Bronchial epithelial cell (primary cell): ENCODE results near the gene CNDP1. TPM values are rescaled to one million over a fixed set of nuclear protein-coding genes. Genes with fewer than 3 reads are reported as not detected.

Source experiments
- DNase-seq: peaks from one replicate; pipeline ENCODE4 v3.0.0-alpha.2; 2010; ENCODE audit warnings: low read depth
- FAIRE-seq: peaks from 2 replicates; lab custom pipeline; 2011; peaks lifted over from hg19 to GRCh38; lab: Jason Lieb, UNC
- H3K27me3 ChIP-seq: 2 replicates; pipeline ENCODE4 v1.5.1; 2011; ENCODE audit warnings: low read length; ENCODE audit not compliant: control insufficient read depth, insufficient read depth
- H3K36me3 ChIP-seq: 2 replicates; pipeline ENCODE4 v1.5.1; 2011; ENCODE audit warnings: low read length; ENCODE audit not compliant: control insufficient read depth, insufficient read depth
- H3K4me3 ChIP-seq: 2 replicates; pipeline ENCODE4 v1.5.1; 2011; ENCODE audit warnings: mild to moderate bottlenecking, low read depth, low read length, control low read depth
- total RNA-seq: library from RNA; depleted of rRNA; stranded (reverse); fragments of >200 nt; gene quantifications from 2 replicates; pipeline ENCODE4 v1.2.1, GENCODE V29; 2014
- TF ChIP-seq, protein P1 (sequence below): IDR thresholded peaks from 2 replicates; pipeline ENCODE4 v1.5.1; 2011; ENCODE audit warnings: mild to moderate bottlenecking, moderate library complexity, low read length, control low read depth, inconsistent platforms; ENCODE audit not compliant: insufficient read depth, severe bottlenecking

Gene CNDP1
- total RNA-seq, 1 donor from 2014 or later: not detected

- TF ChIP-seq, protein P1, sequence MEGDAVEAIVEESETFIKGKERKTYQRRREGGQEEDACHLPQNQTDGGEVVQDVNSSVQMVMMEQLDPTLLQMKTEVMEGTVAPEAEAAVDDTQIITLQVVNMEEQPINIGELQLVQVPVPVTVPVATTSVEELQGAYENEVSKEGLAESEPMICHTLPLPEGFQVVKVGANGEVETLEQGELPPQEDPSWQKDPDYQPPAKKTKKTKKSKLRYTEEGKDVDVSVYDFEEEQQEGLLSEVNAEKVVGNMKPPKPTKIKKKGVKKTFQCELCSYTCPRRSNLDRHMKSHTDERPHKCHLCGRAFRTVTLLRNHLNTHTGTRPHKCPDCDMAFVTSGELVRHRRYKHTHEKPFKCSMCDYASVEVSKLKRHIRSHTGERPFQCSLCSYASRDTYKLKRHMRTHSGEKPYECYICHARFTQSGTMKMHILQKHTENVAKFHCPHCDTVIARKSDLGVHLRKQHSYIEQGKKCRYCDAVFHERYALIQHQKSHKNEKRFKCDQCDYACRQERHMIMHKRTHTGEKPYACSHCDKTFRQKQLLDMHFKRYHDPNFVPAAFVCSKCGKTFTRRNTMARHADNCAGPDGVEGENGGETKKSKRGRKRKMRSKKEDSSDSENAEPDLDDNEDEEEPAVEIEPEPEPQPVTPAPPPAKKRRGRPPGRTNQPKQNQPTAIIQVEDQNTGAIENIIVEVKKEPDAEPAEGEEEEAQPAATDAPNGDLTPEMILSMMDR: no peak
- FAIRE-seq (no peak), DNase-seq (no peak)
- no peaks in the 10 kb centered on the region for H3K27me3 ChIP-seq
- no peaks in the 10 kb centered on the region for H3K36me3 ChIP-seq
- H3K4me3 ChIP-seq: no peak overlapping the region
Measured at GRCh38 chr18:74613381-74613780, 79.1 kb downstream of the CNDP1 start.

GRCh38 chr18:74616494-74616893 lies 82.2 kb downstream of the CNDP1 start:
- TF ChIP-seq, protein P1: no peak
- no peak overlapping the region for H3K4me3 ChIP-seq
- DNase-seq (peak; percentile 72), FAIRE-seq (no peak)
- H3K27me3 ChIP-seq: no peaks in the 10 kb centered on the region
- H3K36me3 ChIP-seq: no peaks in the 10 kb centered on the region

- no peak overlapping the region for H3K4me3 ChIP-seq
- H3K27me3 ChIP-seq: no peaks in the 10 kb centered on the region
- H3K36me3 ChIP-seq: no peaks in the 10 kb centered on the region
- DNase-seq: no peak
- no peak for FAIRE-seq
- TF ChIP-seq, protein P1: no peak
Measured at GRCh38 chr18:74617486-74617885, 83.2 kb downstream of the CNDP1 start.

DNA sequence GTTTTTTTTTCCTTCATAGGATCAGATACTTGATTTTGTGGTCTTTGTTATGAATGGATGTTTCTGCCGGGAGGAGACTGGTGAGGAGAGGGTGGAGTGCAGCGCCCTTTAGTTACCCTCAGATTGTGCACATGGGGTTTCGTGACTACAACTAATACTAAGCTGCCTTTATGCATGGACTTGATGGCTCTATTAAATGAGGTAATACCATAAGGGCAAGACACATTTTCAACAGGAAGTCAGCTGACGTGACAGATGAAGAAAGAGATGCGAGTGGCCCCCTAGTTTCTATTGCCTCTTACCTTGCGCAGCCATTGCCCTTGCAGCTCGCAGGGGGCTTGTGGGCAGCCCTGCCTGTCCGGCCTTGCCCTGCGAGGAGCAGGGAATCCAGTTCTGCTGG lies 87.8 kb downstream of the CNDP1 start:
- DNase-seq: no peak
- H3K4me3 ChIP-seq: no peak overlapping the region
- TF ChIP-seq, protein P1: no peak
- H3K27me3 ChIP-seq: no peaks in the 10 kb centered on the region
- FAIRE-seq: peak; percentile 82
- no peaks in the 10 kb centered on the region for H3K36me3 ChIP-seq

DNA sequence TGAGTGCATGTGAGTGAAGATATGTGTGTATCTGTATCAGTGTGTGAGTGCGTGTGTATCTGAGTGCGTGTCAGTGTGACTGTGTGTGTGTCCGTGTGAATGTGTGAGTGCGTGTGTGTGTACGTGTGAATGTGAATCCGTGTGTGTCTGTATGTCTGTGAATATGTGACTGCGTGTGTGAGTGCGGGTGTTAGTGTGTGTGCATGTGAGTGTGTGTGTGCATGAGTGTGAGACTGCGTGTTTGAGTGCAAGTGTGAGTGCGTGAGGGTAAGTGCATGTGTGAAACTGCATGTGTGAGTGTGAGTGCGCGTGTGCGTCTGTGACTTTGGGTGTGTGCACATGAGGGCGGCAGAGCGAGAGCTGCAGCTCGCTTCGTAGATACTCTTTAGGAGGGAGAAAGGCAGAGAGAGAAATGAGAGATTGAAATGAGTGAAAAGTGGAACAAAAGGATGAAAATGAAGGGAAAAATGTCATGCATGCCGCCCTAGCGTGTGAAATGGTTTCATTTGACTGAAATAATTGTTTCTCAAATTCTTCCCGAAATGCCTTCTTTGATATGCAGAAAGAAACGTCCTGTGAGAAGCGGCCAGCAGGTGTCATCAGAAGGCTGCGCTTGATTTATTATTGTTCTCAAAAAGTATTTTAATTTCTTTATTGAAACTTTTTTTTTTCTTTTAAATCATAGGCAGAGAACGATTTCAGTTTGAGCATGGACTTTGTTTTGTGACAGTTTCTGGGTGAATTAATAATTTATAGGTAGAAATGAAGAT lies 88.9 kb downstream of the CNDP1 start:
- Histone ChIP-seq H3K27me3 (no peaks in the 10 kb centered on the region), H3K4me3 (no peak overlapping the region), H3K36me3 (no peaks in the 10 kb centered on the region)
- TF ChIP-seq, protein P1: peak; percentile 28
- no peak for FAIRE-seq
- no peak for DNase-seq
